CD4-positive, alpha-beta T cell (primary cell): ENCODE results near the gene KRTAP9-2. TPM values are rescaled to one million over a fixed set of nuclear protein-coding genes. Genes with fewer than 3 reads are reported as not detected.
"Not testable (repeated sequence)": the region's sequence is repeated elsewhere in the genome, so short reads cannot be mapped to it uniquely, and the experiment has no call there.

Experiments
- ATAC-seq: fragments of 200-7000 bp; cut with Tn5 transposase; one replicate; pipeline ENCODE4 v1.10.0; 2022; ENCODE audit warnings: mild to moderate bottlenecking; ENCODE audit not compliant: poor library complexity
- CTCF ChIA-PET: fragments of 350-600 bp; sonication (Branson Sonifier 250); formaldehyde crosslinking; loops from one replicate; lab custom pipeline; 2021; ENCODE audit warnings: antibody characterized with exemption, inconsistent platforms; lab: Charles Lee
- POLR2A ChIA-PET: fragments of 350-600 bp; sonication (Branson Sonifier 250); formaldehyde crosslinking; loops from one replicate; lab custom pipeline; 2021; ENCODE audit warnings: antibody characterized with exemption, inconsistent platforms; lab: Charles Lee
- DNase-seq, 14 experiments: peaks; one replicate each; pipeline ENCODE4 v3.0.0-alpha.2; 2013 to 2020; ENCODE audit warnings: mixed read lengths in 2 of 14
- H3K27ac ChIP-seq, 2 donors: one replicate each; pipeline versions ENCODE4 v1.5.1 to v1.7.0; 2013; ENCODE audit warnings: low read length in 2 of 2, low read depth in 1 of 2, mild to moderate bottlenecking in 1 of 2
- H3K27me3 ChIP-seq, 2 experiments: 1 replicate in 1 of 2; 2 replicates in 1 of 2; pipeline versions ENCODE4 v1.6.1 to v1.7.0; 2013; ENCODE audit warnings: low read length in 2 of 2, control low read depth in 1 of 2, mild to moderate bottlenecking in 1 of 2, moderate library complexity in 1 of 2; ENCODE audit not compliant: insufficient read depth in 2 of 2, control insufficient read depth in 1 of 2
- H3K36me3 ChIP-seq: one replicate; pipeline ENCODE4 v1.6.1; 2013; ENCODE audit warnings: low read length, control low read depth; ENCODE audit not compliant: insufficient read depth
- H3K4me1 ChIP-seq: one replicate; pipeline ENCODE4 v1.6.1; 2013; ENCODE audit warnings: low read length, control low read depth; ENCODE audit not compliant: insufficient read depth
- H3K4me3 ChIP-seq: one replicate; pipeline ENCODE4 v1.5.1; 2013; ENCODE audit warnings: mild to moderate bottlenecking, low read length, moderate library complexity
- H3K9me3 ChIP-seq, 2 experiments: 1 replicate in 1 of 2; 2 replicates in 1 of 2; pipeline versions ENCODE4 v1.6.1 to v1.7.0; 2013; ENCODE audit warnings: low read length in 2 of 2, mild to moderate bottlenecking in 2 of 2, control low read depth in 1 of 2, moderate library complexity in 1 of 2; ENCODE audit not compliant: control insufficient read depth in 1 of 2, insufficient read depth in 1 of 2
- H3K27ac Mint-ChIP-seq: one replicate; pipeline ENCODE4 v1.8.0; 2020; ENCODE audit warnings: mixed read lengths
- H3K27me3 Mint-ChIP-seq: one replicate; pipeline ENCODE4 v1.8.0; 2021; ENCODE audit warnings: mixed read lengths
- H3K36me3 Mint-ChIP-seq: one replicate; pipeline ENCODE4 v1.8.0; 2021; ENCODE audit warnings: low read depth, mixed read lengths
- H3K4me1 Mint-ChIP-seq: one replicate; pipeline ENCODE4 v1.8.0; 2021; ENCODE audit warnings: low read depth, mixed read lengths
- H3K4me3 Mint-ChIP-seq: one replicate; pipeline ENCODE4 v1.8.0; 2020; ENCODE audit warnings: mild to moderate bottlenecking, mixed read lengths
- H3K9me3 Mint-ChIP-seq: one replicate; pipeline ENCODE4 v1.8.0; 2020; ENCODE audit warnings: mixed read lengths
- CTCF ChIP-seq: fragments of 200-600 bp; IDR thresholded peaks from one replicate; pipeline ENCODE4 v1.8.0; 2022; ENCODE audit warnings: antibody characterized with exemption, mild to moderate bottlenecking
- intact Hi-C, 2 experiments: fragments of 100-400 bp; cut with DNase I in 1 of 2; cut with micrococcal nuclease in 1 of 2; formaldehyde crosslinking; loops; one replicate each; pipeline versions ENCODE4 v1.15.1 to v1.9.0; 2023 to 2025; cut with DNase I, micrococcal nuclease
- total RNA-seq, 174 experiments: library from RNA in 2 of 174; stranded (reverse) in 2 of 174; gene quantifications; one replicate each; pipeline ENCODE4 v1.2.3 and lab custom pipeline; 2021 to 2026

The KRTAP9-2 gene
- total RNA-seq, 2 experiments from 2014 or later = not detected

GRCh38 chr17:41254861-41255260, 28.4 kb downstream of the KRTAP9-2 start:
- TF ChIP-seq CTCF = no peak
- H3K27me3 ChIP-seq = no peaks in the 10 kb centered on the region
- Mint-ChIP-seq H3K9me3 (no peaks in the 10 kb centered on the region), H3K27me3 (peaks cover 20% of the 10 kb centered on the region), H3K36me3 (no peaks in the 10 kb centered on the region), H3K4me1 (peaks cover under 1% of the 10 kb centered on the region), H3K4me3 (no peak overlapping the region), H3K27ac (no peak overlapping the region)
- ATAC-seq = no peak
- no peak overlapping the region for H3K4me3 ChIP-seq
- intact Hi-C loops = loop anchor here in 1 of 2 experiments (5.0 kb wide), 1 partner anchor 37 kb away; no protein-coding TSS in a partner anchor
- ChIA-PET CTCF (no interaction called here), POLR2A (no interaction called here)
- no peaks in the 10 kb centered on the region for H3K9me3 ChIP-seq
- no peak overlapping the region for H3K27ac ChIP-seq
- no peaks in the 10 kb centered on the region for H3K36me3 ChIP-seq
- H3K4me1 ChIP-seq = no peaks in the 10 kb centered on the region
- DNase-seq = no peak

GRCh38 chr17:41255381-41256290, 29.2 kb downstream of the KRTAP9-2 start, which contains the start of gene KRTAP9-9:
Gene KRTAP9-9, plus strand, starts transcription at chr17:41255384.
- POLR2A ChIA-PET, H3K36me3 ChIP-seq, H3K27me3 ChIP-seq, H3K4me3 ChIP-seq, H3K27ac ChIP-seq, H3K9me3 ChIP-seq, H3K4me1 ChIP-seq, H3K4me3 Mint-ChIP-seq, ATAC-seq, H3K36me3 Mint-ChIP-seq, H3K4me1 Mint-ChIP-seq, H3K27ac Mint-ChIP-seq, DNase-seq, H3K9me3 Mint-ChIP-seq, intact Hi-C loops: not testable (repeated sequence)
- peaks cover 24% of the 10 kb centered on the region for H3K27me3 Mint-ChIP-seq
- CTCF ChIA-PET = interaction anchor here (0.9 kb wide), 1 partner anchor 31 kb away, joined by 3 read pairs; no protein-coding TSS in a partner anchor

- CTCF ChIA-PET = interaction anchor here (0.9 kb wide), 1 partner anchor 30 kb away, joined by 3 read pairs; no protein-coding TSS in a partner anchor
- peaks cover 24% of the 10 kb centered on the region for H3K27me3 Mint-ChIP-seq
These were observed 29.8 kb downstream of the KRTAP9-2 start for GRCh38 chr17:41256291-41256685.

More at GRCh38 chr17:41256291-41256685, 29.8 kb downstream of the KRTAP9-2 start:
- Histone ChIP-seq H3K27me3 (no peaks in the 10 kb centered on the region), H3K36me3 (no peaks in the 10 kb centered on the region), H3K9me3 (no peaks in the 10 kb centered on the region), H3K4me3 (no peak overlapping the region), H3K27ac (no peak overlapping the region), H3K4me1 (no peaks in the 10 kb centered on the region)
- DNase-seq (no peak), ATAC-seq (no peak)
- H3K27ac Mint-ChIP-seq = no peak overlapping the region
- peaks cover 14% of the 10 kb centered on the region for H3K4me1 Mint-ChIP-seq
- POLR2A ChIA-PET = no interaction called here
- H3K4me3 Mint-ChIP-seq = no peak overlapping the region
- H3K9me3 Mint-ChIP-seq = no peaks in the 10 kb centered on the region
- intact Hi-C loops = no loop called here
- no peak for TF ChIP-seq CTCF
- no peaks in the 10 kb centered on the region for H3K36me3 Mint-ChIP-seq
